GM21528 (cell line): ENCODE measurements around the gene ADGRG3.
"Not testable (repeated sequence)": the region's sequence is repeated elsewhere in the genome, so short reads cannot be mapped to it uniquely, and the experiment has no call there.

Experiments
- ATAC-seq: cut with Tn5 transposase; IDR thresholded peaks from one replicate; pipeline ENCODE4 v1.9.1; 2021; ENCODE audit warnings: mild to moderate bottlenecking, moderate library complexity; ENCODE audit not compliant: unreplicated experiment, low FRiP score

The ADGRG3 gene

DNA sequence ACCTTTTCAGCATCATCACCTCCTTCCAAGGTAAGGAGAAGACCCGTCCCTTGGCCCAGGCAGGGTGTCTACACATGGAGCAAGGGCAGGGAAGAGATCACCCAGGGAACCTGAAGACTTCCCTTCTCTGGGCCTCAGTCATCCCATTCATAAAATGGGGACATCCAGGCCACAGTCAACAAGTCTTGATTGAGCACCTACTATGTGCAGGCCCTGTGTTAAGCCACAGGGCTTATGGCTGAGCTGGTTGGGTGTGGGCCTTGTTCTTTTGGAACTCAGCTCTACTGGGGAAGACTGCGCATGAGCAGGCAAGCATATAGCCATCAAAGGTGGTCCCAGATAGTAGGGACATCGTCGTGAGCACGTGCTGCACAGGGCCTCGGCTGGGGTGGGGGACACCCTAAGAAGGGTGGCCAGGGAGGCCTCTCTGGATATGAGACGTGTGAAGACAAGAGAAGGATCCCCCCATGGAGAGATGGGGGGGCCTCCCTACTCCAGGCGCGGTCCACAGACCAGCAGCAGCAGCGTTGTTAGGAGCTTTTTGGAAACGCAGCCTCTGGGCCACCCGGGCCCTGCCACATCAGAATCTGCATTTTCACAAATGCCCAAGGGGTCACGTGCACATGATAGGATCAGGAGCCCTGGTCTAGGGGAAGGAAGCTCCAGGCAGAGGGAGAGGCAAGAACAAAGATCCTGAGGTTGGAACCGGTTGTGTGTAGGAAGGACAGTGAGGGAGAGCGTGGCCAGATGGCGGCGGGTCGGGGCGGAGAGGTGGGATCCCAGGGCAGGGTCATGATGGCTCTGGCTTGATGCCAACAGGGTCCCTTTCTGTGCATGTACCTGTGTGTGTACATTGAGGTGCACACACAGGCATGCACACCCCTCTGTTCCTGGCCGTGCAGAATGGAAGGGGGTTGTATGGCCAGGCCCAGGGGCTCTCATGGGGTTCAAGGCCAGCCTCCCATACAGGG lies 5.9 kb upstream of the ADGRG3 start:
- ATAC-seq: no peak

DNA sequence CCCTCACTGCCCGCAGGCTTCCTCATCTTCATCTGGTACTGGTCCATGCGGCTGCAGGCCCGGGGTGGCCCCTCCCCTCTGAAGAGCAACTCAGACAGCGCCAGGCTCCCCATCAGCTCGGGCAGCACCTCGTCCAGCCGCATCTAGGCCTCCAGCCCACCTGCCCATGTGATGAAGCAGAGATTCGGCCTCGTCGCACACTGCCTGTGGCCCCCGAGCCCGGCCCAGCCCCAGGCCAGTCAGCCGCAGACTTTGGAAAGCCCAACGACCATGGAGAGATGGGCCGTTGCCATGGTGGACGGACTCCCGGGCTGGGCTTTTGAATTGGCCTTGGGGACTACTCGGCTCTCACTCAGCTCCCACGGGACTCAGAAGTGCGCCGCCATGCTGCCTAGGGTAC lies 4.7 kb upstream of the ADGRG3 start:
- ATAC-seq: no peak

DNA sequence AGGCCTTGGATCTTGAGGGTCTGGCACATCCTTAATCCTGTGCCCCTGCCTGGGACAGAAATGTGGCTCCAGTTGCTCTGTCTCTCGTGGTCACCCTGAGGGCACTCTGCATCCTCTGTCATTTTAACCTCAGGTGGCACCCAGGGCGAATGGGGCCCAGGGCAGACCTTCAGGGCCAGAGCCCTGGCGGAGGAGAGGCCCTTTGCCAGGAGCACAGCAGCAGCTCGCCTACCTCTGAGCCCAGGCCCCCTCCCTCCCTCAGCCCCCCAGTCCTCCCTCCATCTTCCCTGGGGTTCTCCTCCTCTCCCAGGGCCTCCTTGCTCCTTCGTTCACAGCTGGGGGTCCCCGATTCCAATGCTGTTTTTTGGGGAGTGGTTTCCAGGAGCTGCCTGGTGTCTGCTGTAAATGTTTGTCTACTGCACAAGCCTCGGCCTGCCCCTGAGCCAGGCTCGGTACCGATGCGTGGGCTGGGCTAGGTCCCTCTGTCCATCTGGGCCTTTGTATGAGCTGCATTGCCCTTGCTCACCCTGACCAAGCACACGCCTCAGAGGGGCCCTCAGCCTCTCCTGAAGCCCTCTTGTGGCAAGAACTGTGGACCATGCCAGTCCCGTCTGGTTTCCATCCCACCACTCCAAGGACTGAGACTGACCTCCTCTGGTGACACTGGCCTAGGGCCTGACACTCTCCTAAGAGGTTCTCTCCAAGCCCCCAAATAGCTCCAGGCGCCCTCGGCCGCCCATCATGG lies 4.0 kb upstream of the ADGRG3 start:
- no peak for ATAC-seq

DNA sequence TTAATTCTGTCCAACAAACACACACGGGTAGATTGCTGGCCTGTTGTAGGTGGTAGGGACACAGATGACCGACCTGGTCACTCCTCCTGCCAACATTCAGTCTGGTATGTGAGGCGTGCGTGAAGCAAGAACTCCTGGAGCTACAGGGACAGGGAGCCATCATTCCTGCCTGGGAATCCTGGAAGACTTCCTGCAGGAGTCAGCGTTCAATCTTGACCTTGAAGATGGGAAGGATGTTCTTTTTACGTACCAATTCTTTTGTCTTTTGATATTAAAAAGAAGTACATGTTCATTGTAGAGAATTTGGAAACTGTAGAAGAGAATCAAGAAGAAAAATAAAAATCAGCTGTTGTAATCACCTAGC lies 3.5 kb upstream of the ADGRG3 start:
- no peak for ATAC-seq

DNA sequence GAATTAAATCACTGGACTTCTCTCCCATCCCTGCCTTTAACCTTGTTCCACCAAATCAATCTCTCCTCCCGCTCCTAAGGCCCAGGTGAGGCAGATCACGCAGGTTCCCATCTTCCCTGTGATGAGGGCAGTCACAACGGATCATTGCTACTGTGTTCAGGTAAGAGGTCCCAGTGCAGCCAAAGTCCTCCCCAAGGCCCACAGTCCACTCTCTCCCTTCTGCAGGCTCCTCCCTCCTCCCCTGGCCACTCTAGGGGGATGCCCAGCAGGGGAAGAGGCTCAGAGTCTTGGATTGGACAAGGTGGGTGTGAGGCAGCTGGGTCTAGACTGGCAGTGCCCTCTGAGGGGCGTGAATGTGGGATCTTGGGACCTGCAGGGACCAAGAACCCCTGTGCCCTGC lies 2.6 kb upstream of the ADGRG3 start:
- ATAC-seq: no peak

DNA sequence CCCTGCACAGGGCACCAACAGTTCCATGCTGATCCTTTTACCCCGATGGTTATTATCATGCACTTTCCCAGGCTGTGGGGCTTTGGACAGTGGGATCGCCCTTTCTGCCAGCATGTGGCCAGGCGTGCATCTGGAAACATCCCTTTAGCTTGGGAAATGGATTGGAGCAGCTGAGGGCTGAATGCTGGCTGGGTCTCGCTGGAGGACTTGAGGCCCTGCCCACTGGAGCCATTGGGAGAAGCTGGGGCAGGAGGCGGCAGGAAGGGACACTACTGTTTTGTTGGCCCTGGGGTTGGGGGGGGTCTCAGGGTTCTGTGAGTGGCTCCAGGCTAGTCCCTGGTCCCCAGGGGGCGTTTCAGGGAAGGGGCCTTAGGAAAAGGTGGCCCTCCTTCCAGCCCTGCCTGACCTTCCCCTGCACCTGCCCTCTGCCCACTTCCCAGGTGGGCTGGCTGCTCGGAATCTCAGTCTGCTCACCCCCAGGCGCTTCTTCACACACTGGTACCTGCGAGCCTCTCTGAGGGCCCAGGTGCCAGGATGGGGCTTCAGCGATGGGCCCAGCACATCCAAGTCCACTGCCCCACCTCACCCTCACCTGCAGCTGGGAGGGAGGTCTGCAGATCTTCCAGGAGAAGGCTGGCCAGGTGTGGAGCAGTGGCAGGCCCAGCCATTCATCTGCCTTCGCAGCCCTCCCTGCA lies 1.6 kb upstream of the ADGRG3 start:
- ATAC-seq: no peak

DNA sequence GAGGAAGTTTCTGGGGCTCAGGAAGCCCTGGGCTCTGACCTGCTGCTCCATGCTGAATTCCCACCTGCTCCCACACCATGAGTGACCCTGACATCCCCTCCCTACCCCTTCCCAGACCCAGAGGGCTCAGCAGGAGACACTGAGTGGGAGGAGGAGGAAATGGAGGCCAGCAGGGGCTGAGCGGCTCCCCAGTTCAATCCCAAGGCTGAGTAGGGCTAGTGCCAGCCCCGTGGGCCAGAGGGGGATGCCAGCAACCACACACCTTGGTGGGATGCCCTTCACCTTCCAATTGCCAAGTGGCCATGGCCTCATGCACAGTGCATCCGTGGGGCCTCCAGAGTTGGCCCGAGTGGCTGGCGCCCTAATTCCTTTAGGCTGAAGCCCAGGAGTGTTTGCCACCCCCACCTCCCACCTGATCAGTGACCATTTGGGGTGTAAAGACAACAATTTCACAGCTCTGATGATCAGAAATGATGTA lies 1.0 kb upstream of the ADGRG3 start:
- no peak for ATAC-seq

DNA sequence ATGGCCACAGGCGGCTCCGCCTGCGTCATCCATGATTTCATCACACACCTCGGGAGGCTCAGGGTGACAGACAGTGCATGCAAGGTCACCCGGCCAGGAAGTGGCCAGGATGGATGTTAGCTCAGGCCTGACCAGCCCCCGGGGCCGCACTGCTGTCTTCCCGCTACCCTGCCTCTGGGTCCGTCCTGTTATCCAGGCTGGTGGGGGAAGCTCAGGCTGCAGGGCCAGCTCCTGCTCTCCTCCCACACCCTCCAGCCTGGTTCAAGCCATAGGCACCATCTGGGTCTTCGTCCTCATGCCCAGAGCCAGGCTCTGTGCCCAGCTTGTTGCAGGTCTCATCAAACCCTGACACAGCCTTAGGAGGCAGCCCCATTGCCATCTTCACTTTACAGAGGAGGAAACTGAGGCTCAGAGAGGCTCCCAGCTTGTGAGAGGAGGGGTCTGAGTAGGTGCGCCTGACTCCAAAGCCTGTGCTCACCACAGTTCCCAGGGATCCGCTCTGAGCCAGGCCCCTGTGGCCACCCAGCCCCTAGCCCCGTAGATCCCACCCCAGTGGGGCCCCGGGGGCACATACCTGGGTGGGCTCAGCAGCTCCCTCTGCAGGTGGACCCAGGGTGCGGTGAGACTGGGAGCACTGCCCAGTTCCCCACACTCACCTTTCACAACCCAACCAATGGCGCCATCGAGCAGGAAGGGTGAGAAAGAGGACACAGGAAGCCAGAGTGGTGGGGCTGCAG lies 412 bp upstream of the ADGRG3 start:
- no peak for ATAC-seq

DNA sequence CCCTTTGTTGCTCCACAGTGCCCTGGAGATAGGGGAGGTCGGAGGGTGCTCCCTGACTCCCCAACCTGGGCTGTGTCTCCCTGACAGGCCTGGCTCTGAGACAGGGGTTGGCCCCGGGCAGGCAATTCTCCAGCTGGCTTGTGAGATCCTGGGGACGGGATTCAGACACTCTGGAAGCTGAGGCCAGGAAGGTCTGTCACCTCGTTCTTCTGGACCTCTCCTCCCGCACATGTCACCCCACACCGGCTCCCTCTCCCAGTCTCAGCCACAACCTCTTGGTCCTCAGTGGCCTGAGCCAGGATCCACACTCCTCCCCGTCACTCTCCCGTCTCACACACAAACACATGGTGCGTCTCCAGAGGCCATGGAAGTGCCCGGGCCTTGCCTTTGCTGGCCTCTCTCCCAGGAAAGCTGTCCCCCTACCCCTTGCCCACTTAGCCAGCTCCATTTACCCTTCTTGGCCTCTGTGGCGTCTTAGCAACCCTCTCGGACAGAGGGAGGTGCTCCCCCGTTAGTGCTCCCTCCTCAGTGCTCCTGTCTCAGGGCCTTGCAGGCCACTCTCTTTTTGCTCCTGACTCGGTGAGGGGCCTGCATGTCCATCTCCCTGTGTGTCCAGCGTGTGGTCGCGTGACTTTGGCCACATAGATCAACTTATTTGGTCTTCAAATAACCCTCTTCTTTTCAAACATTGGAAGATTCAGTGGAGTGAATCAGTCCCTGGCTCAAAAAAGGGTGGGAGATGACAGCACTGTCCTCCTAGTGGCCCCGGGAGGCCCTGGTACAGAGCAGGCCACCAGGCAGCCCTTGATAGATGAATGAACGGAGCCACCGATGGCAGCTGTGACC lies 747 bp downstream of the ADGRG3 start:
- ATAC-seq: no peak

DNA sequence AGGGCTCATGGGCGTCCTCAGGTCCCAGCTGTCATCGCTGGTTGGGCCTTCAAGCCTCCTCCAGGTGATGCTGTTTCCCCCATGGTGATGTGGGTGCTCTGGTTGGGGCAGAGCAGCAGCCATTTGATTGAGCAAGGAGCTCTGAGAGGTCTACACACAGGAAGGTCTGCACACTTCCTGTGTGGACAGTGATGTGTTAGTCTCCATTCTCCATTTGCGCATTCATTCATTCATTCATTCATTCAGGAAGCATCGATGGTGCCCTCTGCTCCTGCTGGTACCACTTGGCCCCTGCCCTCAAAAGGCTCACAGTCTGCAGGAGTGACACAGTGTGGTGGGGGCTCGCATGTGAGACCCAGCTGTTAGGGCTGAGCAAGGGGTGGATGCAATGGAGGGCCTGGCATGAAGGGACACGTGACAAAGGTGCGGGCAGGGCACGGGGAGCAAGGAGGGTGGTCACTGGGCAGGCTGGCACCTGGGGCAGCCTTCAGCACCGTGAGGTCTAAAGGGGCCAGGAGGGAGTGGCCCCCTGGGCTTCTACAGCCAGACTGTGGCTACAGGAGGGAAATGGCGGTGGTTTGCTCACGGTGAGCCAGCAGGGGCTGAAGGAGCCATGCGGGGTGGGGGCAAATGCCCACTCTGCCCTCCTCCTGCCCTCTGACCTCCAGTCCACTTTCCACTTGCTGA lies 1.5 kb downstream of the ADGRG3 start:
- no peak for ATAC-seq

DNA sequence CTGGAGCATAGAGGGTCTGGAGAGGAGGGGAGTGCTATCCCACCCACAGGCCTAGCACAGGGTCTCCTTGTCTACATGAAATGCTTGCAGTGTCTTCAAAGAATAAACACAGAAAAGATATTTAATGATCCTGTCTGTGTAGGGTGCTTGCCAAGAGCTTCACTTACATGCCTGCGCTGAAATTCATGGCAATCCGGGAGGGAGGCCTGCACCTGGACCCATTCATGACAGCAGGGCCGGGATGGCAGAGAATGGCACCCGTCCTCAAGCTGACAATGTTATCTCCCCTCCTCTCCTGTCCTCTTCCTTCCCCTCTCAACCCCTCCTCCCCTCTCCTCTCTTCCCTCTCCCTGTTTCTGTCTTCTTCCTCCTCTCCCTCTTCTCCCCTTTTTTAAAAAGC lies 2.1 kb downstream of the ADGRG3 start:
- ATAC-seq: no peak

DNA sequence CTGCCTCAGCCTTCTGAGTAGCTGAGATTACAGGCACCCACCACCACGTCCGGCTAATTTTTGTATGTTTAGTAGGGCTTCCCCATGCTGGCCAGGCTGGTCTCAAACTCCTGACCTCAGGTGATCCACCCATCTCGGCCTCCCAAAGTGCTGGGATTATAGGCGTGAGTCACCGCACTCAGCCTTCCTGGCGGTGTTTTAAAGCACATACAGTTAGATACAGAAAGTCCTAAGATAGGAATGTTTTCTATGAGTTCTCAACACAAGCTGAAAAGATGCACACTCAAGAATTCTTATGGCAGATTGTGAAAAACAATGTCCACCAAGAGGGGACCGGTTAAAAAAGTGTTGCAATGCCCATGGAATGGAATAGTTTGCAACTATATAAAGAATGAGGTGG lies 3.3 kb downstream of the ADGRG3 start:
- not testable (repeated sequence) for ATAC-seq

DNA sequence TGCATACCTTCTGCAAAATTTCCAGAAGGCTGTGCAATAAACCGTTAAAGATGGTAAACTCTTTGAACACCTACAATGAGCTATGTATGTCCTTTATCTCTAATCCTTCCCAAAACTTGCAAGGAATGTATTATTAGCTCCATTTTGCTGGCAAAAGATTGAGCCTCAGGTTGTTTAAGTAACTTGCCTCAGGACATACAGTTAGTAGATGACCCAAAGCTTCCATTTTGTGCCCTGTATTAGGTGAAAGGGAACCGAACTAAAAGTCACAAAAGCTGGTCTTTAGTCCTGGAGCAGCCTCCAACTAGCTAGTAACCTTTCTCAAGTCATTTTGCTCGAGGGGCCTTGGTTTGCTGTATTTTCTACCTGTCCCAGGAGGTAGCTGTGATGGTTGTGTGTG lies 4.3 kb downstream of the ADGRG3 start:
- no peak for ATAC-seq

DNA sequence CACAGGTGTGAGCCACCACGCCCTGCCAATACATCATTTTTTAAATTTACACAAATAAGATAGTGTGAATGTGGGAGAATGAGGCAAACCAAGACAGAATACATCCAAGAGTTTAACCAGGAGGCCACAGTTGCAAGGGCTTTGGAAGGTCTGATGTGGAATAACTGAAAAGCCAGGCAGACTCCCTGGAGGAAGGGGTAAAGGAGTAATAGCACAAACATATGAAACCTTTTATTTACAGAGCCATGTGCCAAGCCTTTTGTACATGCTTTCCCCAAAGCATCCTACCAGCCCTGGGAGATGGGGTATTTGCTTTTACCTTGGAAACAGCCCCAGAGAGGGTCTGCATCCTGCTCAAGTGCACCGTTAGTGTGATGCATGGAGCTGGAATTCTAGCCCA lies 4.7 kb downstream of the ADGRG3 start:
- ATAC-seq: no peak

DNA sequence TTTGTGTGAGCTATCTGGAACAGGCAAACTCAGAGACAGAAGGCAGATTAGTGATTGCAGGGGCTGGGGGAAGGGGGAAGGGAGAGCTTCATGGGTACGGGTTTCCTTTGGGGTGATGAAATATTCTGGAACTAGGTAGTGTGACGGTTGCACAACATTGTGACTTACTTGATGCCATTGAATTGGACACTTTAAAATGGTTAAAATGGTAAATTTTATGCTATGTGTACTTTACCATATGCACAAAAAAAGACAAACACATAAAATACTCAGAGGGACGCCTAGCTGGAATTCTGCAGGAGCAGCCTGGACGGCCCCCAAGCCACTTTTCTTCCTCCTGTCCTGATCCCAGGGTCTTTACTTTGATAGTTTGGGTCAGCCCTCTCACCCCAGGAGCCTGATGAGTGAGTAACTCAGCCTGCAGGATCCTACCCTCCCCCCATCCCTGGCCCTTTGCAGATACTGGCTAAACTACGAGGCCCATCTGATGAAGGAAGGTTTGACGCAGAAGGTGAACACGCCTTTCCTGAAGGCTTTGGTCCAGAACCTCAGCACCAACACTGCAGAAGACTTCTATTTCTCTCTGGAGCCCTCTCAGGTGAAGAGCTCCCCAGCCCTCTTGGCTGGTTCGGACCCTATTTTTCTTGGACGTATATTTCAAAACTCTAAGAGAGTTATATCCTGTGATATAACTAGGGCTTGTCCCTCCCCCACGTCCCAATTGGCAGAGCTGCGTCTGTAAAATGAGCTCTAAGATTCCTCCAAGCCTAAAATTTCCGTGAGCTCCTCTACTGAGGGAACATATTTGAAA lies 7.8 kb downstream of the ADGRG3 start:
- no peak for ATAC-seq

DNA sequence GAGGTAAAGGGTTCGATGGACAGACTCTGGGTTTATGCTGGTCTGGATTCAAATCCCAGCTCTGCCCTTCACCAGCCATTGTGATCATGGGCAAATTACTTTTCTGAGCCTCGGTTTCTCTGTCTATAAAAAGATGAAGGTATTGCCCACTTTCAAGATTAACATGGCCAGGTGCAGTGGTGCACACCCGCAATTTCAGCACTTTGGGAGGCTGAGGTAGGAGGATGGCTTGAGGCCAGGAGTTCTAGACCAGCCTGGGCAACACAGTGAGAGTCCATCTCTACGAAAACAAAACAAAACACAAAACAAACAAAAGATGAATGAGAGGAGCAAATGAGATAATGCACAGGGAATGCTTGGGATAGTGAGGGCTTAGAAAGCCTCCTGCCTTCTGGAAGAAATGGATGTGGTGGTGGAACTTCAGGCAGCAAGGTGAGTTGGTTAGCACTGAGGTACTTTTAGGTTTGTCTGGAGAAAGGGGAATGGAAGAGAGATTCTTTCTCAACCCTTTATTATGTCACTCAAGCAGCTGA lies 8.5 kb downstream of the ADGRG3 start:
- ATAC-seq: no peak

DNA sequence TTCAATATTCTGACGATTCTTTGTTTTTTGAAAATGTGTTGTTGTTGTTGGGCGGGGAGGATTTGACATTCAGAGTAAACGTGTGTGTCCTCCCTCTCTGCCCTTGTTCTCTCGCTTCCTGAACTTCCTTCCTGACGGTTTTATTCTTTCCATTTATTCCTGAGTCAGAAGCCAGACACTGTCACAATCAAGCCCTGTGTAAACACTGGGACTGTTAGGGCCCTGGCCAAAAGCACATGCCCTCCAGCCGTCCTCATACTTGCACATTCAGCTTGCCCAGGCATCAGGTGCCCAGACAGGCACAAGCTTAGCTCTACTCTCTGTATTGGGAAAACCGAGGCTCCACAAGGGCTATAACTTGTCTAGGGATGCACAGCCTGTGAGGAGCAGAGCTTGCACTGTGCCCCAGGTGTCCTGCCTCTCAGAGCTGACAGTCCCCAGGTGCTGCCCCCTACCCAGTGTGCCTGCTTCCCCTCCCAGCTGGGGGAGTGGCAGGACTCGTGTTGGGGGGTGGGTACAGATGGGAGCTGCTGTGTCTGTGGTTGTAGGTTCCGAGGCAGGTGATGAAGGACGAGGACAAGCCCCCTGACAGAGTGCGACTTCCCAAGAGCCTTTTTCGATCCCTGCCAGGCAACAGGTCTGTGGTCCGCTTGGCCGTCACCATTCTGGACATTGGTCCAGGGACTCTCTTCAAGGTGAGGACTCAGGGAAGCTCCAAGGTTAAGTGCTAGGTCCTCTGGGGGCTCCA lies 9.7 kb downstream of the ADGRG3 start:
- ATAC-seq: no peak
